ENCODE results near the gene PIEZO1.

Gene PIEZO1

DNA sequence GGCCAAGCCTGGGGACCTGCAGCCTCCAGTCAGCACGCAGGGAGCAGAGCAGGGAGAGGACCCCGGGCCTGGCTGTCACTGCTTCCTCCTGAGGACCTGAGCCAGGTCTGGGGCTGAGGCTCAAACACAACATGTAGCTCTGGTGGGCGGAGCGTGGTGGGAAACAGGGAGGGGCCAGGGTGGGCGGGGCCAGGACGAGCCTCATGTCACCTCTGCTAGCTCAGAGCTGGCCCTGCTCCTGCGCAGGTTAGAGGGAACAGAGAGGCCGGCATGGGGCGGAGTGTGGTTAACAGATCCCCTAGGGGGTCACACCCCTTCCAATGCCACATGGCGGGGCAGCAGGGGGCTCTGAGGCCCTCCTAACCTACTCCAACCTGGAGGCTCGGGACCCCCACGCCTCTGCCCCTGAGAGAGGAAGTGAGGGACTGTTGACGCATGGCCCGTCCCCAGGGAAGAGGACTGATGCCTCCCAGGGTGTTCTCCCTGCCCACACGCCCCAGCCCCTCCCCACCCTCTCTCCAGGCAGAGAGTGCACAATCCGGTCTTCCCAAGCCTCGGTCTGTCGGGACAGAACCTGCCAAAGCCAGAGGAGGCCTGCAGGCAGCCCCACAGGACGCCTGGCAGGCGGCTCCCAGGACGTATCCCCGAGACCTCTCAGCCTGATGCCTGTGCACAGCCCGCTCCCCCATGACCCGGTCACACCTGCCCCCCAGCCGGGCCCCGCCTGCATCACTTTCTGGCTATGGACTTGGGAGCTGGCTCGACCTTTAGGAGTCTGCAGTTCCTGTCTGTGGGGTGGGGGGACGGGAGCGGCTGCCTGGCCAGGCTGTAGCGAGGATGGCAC, 15.2 kb downstream of the PIEZO1 start:
- Mint-ChIP-seq H3K27ac (peak overlapping the region; percentile 29 to 66 (median 59)), H3K9me3 (no peaks in the 10 kb centered on the region), H3K36me3 (ENCODE audit: low read depth) (no peaks in the 10 kb centered on the region), H3K4me1 (peaks cover 22% of the 10 kb centered on the region), H3K27me3 (ENCODE audit: low read depth) (peaks cover 21% of the 10 kb centered on the region), H3K4me3 (peak overlapping the region in 2 of 3 experiments; percentile 27 to 32)
- no peak for TF ChIP-seq CTCF (IDR thresholded peaks at IDR 0.05; ENCODE audit: unreplicated experiment in 3 of 3)

- Mint-ChIP-seq H3K9me3 (no peaks in the 10 kb centered on the region), H3K27ac (no peak overlapping the region), H3K4me3 (no peak overlapping the region), H3K27me3 (ENCODE audit: low read depth) (peaks cover 24% of the 10 kb centered on the region), H3K4me1 (peaks cover 26% of the 10 kb centered on the region), H3K36me3 (ENCODE audit: low read depth) (no peaks in the 10 kb centered on the region)
- no peak for TF ChIP-seq CTCF (IDR thresholded peaks at IDR 0.05; ENCODE audit: unreplicated experiment in 3 of 3)
Observed at GRCh38 chr16:88768071-88768783, 16.8 kb downstream of the PIEZO1 start.

DNA sequence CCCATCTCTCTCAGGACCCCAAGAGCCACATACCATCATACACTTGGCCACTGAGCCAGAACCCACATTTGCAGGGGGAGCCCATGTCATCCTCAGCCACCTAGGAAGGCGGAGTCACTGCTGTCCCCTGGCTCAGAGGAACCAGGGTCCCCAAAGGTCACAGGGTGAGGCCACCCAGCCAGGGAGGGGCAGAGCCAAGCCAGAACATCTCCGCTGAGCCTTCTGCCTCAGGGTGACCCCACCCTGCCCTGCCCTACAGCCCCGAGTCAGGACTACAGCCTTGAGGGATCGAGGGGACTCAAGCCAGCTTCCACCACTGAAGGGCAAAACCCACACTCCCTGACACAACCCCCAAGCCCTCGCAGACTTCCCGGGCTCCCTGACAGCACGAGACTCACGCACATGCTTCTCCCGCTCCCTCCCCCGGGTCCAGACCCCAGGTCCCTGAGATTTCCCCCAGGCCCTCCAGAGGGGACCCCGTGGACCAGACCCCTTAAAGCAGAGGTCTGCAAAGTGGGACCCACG, 17.4 kb downstream of the PIEZO1 start:
- peaks cover 21% of the 10 kb centered on the region for H3K27me3 Mint-ChIP-seq (ENCODE audit: low read depth)
- H3K9me3 Mint-ChIP-seq = no peaks in the 10 kb centered on the region
- H3K36me3 Mint-ChIP-seq (ENCODE audit: low read depth) = no peaks in the 10 kb centered on the region
- H3K4me1 Mint-ChIP-seq = peaks cover 24% of the 10 kb centered on the region
- TF ChIP-seq CTCF (IDR thresholded peaks at IDR 0.05; ENCODE audit: unreplicated experiment in 3 of 3) = no peak
- H3K4me3 Mint-ChIP-seq = no peak overlapping the region
- H3K27ac Mint-ChIP-seq = no peak overlapping the region

GRCh38 chr16:88766975-88767374, 18.0 kb downstream of the PIEZO1 start:
- H3K4me1 Mint-ChIP-seq = peaks cover 23% of the 10 kb centered on the region
- no peaks in the 10 kb centered on the region for H3K9me3 Mint-ChIP-seq
- no peak for TF ChIP-seq CTCF (IDR thresholded peaks at IDR 0.05; ENCODE audit: unreplicated experiment in 3 of 3)
- H3K27ac Mint-ChIP-seq = no peak overlapping the region
- no peak overlapping the region for H3K4me3 Mint-ChIP-seq
- peaks cover 18% of the 10 kb centered on the region for H3K27me3 Mint-ChIP-seq (ENCODE audit: low read depth)
- H3K36me3 Mint-ChIP-seq (ENCODE audit: low read depth) = no peaks in the 10 kb centered on the region

- Mint-ChIP-seq H3K4me1 (peaks cover 15% of the 10 kb centered on the region), H3K27ac (peak overlapping the region in 2 of 3 experiments; percentile 33 to 48), H3K27me3 (ENCODE audit: low read depth) (peaks cover 12% of the 10 kb centered on the region), H3K4me3 (no peak overlapping the region), H3K36me3 (ENCODE audit: low read depth) (no peaks in the 10 kb centered on the region), H3K9me3 (no peaks in the 10 kb centered on the region)
- TF ChIP-seq CTCF (IDR thresholded peaks at IDR 0.05; ENCODE audit: unreplicated experiment in 3 of 3) = no peak
Observed at GRCh38 chr16:88764913-88765349, 20.1 kb downstream of the PIEZO1 start.

All from nephron (organoid).